ENCODE data around the gene DKKL1.
A peak's percentile ranks its signal among the peaks of the same experiment; 100 is the strongest.
"Not testable (repeated sequence)": the region's sequence is repeated elsewhere in the genome, so short reads cannot be mapped to it uniquely, and the experiment has no call there.

DKKL1 gene

GRCh38 chr19:49332691-49333417 lies 30.8 kb upstream of the DKKL1 start:
- not testable (repeated sequence) for H3K36me3 ChIP-seq (ENCODE audit: control insufficient read depth, insufficient read depth, low read length); H3K4me3 ChIP-seq (ENCODE audit: low read depth, low read length); H3K4me1 ChIP-seq (ENCODE audit: control insufficient read depth, insufficient read depth, low read length); H3K9ac ChIP-seq (ENCODE audit: low read depth, low read length); H3K9me3 ChIP-seq (ENCODE audit: control insufficient read depth, insufficient read depth, low read length)
- H3K27me3 ChIP-seq (ENCODE audit: control insufficient read depth, insufficient read depth, low read length): peaks cover 13% of the 10 kb centered on the region

GRCh38 chr19:49333418-49333805 lies 30.3 kb upstream of the DKKL1 start:
- Histone ChIP-seq H3K9me3 (ENCODE audit: control insufficient read depth, insufficient read depth, low read length) (no peaks in the 10 kb centered on the region), H3K36me3 (ENCODE audit: control insufficient read depth, insufficient read depth, low read length) (no peaks in the 10 kb centered on the region), H3K9ac (ENCODE audit: low read depth, low read length) (no peak overlapping the region), H3K4me1 (ENCODE audit: control insufficient read depth, insufficient read depth, low read length) (peaks cover 2% of the 10 kb centered on the region), H3K27me3 (ENCODE audit: control insufficient read depth, insufficient read depth, low read length) (peaks cover 15% of the 10 kb centered on the region), H3K4me3 (ENCODE audit: low read depth, low read length) (no peak overlapping the region)

- Histone ChIP-seq H3K4me3 (ENCODE audit: low read depth, low read length) (no peak overlapping the region), H3K9ac (ENCODE audit: low read depth, low read length) (no peak overlapping the region)
These were observed 29.8 kb upstream of the DKKL1 start for GRCh38 chr19:49333811-49334288.

DNA sequence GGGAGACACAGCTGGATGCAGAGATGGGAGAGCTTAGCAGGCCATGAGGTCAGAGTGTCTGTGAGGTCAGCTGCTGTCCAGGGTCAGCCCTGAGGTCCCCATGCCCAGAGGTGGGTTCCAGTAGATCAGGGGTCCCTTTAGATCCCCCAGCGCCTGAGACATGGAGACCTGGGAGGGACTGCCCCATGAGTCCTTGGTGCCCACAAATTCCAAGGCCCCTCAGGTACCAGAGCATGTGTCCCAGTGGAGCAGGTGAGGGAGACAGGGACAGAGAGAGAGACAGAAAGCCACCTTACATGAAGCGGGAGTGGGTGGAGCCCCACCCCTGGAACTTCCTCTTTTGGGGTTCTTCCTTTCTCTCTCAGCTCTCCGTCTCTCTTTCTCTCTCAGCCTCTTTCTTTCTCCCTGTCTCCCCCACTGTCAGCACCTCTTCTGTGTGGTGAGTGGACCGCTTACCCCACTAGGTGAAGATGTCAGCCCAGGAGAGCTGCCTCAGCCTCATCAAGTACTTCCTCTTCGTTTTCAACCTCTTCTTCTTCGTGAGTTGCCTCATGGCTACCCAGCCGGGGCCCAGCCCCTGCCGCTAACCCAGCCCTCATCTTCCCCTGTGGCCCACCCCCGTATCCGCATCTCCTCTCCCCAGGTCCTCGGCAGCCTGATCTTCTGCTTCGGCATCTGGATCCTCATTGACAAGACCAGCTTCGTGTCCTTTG lies 28.4 kb upstream of the DKKL1 start, which contains the start of gene CD37:
Gene CD37, plus strand, starts transcription at position 336 of the 713 bp plus-strand sequence. Its CDS starts 135 bp downstream, at position 471.
- Histone ChIP-seq H3K27me3 (ENCODE audit: control insufficient read depth, insufficient read depth, low read length) (peaks cover 17% of the 10 kb centered on the region), H3K4me3 (ENCODE audit: low read depth, low read length) (no peak within 1 kb of the TSS), H3K9me3 (ENCODE audit: control insufficient read depth, insufficient read depth, low read length) (no peaks in the 10 kb centered on the region), H3K9ac (ENCODE audit: low read depth, low read length) (no peak within 1 kb of the TSS), H3K36me3 (ENCODE audit: control insufficient read depth, insufficient read depth, low read length) (no peaks in the 10 kb centered on the region), H3K4me1 (ENCODE audit: control insufficient read depth, insufficient read depth, low read length) (peaks cover 2% of the 10 kb centered on the region)

More at GRCh38 chr19:49333811-49334288, 29.8 kb upstream of the DKKL1 start:
- Histone ChIP-seq H3K36me3 (ENCODE audit: control insufficient read depth, insufficient read depth, low read length) (no peaks in the 10 kb centered on the region), H3K9me3 (ENCODE audit: control insufficient read depth, insufficient read depth, low read length) (no peaks in the 10 kb centered on the region), H3K4me1 (ENCODE audit: control insufficient read depth, insufficient read depth, low read length) (peaks cover 2% of the 10 kb centered on the region), H3K27me3 (ENCODE audit: control insufficient read depth, insufficient read depth, low read length) (peaks cover 17% of the 10 kb centered on the region)

DNA sequence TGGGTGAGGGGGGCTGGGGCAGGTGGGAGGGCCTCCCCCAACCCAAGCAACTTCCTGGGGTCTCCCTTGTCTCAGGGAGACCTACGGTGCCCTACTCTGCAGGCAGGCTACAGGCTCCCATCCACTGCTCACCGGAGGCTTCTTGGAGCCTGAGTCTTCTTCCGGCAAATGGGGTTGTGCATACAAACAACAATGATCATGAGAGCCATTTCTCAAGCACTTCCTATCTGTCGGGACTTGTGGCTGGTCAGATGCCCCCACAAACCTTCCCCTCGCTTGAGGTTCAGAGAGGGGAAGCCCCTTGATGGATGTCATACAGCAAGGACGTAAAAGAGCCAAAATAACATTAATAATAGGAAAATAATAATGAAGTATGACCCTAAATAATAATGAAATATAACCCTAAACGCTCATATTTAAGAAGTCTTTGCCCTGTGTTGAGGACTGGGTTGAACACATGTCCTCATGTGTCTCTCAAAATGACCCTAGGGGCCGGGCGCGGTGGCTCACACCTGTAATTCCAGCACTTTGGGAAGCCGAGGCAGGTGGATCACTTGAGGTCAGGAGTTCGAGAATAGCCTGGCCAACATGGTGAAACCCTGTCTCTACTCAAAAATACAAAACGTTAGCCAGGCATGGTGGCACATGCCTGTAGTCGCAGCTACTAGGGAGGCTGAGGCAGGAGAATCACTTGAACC lies 27.7 kb upstream of the DKKL1 start:
- H3K36me3 ChIP-seq (ENCODE audit: control insufficient read depth, insufficient read depth, low read length): no peaks in the 10 kb centered on the region
- no peak overlapping the region for H3K9ac ChIP-seq (ENCODE audit: low read depth, low read length)
- no peak overlapping the region for H3K4me3 ChIP-seq (ENCODE audit: low read depth, low read length)
- H3K27me3 ChIP-seq (ENCODE audit: control insufficient read depth, insufficient read depth, low read length): peaks cover 17% of the 10 kb centered on the region
- H3K4me1 ChIP-seq (ENCODE audit: control insufficient read depth, insufficient read depth, low read length): peaks cover 5% of the 10 kb centered on the region
- no peaks in the 10 kb centered on the region for H3K9me3 ChIP-seq (ENCODE audit: control insufficient read depth, insufficient read depth, low read length)

DNA sequence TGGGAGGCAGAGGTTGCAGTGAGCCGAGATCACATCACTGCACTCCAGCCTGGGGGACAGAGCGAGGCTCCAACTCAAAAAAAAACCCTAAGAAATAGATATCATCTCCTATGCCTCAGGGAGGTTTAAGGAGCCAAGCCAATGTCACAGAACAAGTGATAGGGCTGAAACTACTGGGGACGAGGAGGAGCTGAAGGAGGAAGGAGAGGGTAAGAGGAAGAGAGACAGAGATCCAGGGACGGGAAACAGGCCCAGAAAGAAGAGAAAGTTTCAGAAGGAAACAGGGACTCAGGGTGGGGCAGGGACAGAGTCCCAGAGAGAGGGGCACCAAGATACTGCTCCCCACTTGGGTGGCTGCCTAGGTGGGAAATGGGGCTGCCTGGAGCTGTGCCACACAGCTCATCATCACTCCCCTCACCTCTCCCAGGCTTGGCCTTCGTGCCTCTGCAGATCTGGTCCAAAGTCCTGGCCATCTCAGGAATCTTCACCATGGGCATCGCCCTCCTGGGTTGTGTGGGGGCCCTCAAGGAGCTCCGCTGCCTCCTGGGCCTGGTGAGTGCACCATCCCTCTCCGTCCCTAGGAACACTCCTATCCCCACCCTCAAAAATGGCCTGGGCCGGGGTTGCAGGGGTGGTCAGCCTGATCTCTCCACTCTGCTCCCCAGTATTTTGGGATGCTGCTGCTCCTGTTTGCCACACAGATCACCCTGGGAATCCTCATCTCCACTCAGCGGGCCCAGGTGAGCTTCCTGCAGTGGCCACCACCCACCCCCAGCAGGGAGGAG lies 27.0 kb upstream of the DKKL1 start:
- no peak overlapping the region for H3K9ac ChIP-seq (ENCODE audit: low read depth, low read length)
- H3K9me3 ChIP-seq (ENCODE audit: control insufficient read depth, insufficient read depth, low read length): no peaks in the 10 kb centered on the region
- peaks cover 17% of the 10 kb centered on the region for H3K27me3 ChIP-seq (ENCODE audit: control insufficient read depth, insufficient read depth, low read length)
- H3K4me1 ChIP-seq (ENCODE audit: control insufficient read depth, insufficient read depth, low read length): peaks cover 5% of the 10 kb centered on the region
- no peak overlapping the region for H3K4me3 ChIP-seq (ENCODE audit: low read depth, low read length)
- peaks cover 4% of the 10 kb centered on the region for H3K36me3 ChIP-seq (ENCODE audit: control insufficient read depth, insufficient read depth, low read length)

- no peaks in the 10 kb centered on the region for H3K9me3 ChIP-seq (ENCODE audit: control insufficient read depth, insufficient read depth, low read length)
- H3K4me1 ChIP-seq (ENCODE audit: control insufficient read depth, insufficient read depth, low read length): peaks cover 5% of the 10 kb centered on the region
- peaks cover 8% of the 10 kb centered on the region for H3K36me3 ChIP-seq (ENCODE audit: control insufficient read depth, insufficient read depth, low read length)
- peak overlapping the region; percentile 71 for H3K4me3 ChIP-seq (ENCODE audit: low read depth, low read length)
- no peak overlapping the region for H3K9ac ChIP-seq (ENCODE audit: low read depth, low read length)
- H3K27me3 ChIP-seq (ENCODE audit: control insufficient read depth, insufficient read depth, low read length): peaks cover 17% of the 10 kb centered on the region
These were observed 26.2 kb upstream of the DKKL1 start for GRCh38 chr19:49337267-49338022.

DNA sequence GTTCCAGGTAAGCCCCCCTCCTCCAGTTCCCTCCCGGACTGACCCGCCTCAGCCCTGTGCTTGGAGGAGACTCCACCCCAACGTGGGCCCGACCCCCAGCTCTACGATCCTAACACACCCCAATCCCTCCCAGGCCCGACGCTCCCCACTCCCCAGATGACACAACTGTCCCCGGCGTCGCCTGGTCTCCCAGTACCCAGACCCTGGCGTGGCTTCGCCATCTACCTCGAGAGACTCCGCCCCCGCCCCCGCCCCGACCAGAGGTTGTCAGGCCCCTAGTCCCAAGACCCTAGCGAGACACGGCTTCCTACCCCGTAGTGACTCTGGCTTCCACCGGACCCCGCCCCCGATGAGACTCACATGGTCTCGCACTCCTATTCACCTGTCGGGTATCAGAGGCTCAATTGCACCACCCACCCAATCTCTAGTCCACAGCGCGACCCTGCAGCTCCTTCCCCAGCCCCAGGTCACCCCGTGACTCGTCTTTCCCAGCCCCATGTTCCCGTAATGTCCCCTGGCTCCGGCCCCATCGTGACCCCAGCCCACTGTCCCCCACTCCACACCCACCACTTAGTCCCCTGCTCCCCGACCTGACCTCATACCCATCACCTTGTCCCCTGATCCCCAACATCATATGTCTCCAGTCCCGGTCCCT lies 25.5 kb upstream of the DKKL1 start:
- H3K9me3 ChIP-seq (ENCODE audit: control insufficient read depth, insufficient read depth, low read length): no peaks in the 10 kb centered on the region
- peak overlapping the region; percentile 71 for H3K4me3 ChIP-seq (ENCODE audit: low read depth, low read length)
- peaks cover 14% of the 10 kb centered on the region for H3K36me3 ChIP-seq (ENCODE audit: control insufficient read depth, insufficient read depth, low read length)
- H3K9ac ChIP-seq (ENCODE audit: low read depth, low read length): no peak overlapping the region
- H3K27me3 ChIP-seq (ENCODE audit: control insufficient read depth, insufficient read depth, low read length): peaks cover 17% of the 10 kb centered on the region
- peaks cover 5% of the 10 kb centered on the region for H3K4me1 ChIP-seq (ENCODE audit: control insufficient read depth, insufficient read depth, low read length)

DNA sequence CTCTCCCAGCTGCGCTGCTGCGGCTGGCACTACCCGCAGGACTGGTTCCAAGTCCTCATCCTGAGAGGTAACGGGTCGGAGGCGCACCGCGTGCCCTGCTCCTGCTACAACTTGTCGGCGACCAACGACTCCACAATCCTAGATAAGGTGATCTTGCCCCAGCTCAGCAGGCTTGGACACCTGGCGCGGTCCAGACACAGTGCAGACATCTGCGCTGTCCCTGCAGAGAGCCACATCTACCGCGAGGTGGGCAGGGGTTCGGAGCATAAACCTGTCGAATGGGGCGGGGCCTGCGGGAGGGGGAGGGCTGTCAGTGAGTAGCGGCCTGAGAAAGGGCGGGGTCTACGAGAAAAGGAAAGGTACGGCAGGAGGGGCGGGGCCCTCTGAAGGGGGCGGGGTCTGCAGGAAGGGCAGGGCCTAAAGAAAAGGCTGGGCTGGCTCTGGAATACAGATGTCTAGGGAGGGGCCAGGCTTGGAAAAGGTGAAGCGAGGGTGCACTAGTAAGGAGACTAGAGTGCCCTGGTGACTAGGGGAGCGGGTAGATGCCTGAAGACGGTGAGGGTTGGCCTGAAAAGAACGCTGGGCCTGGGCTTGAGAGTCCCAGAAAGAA lies 24.9 kb upstream of the DKKL1 start:
- Histone ChIP-seq H3K36me3 (ENCODE audit: control insufficient read depth, insufficient read depth, low read length) (peaks cover 19% of the 10 kb centered on the region), H3K4me1 (ENCODE audit: control insufficient read depth, insufficient read depth, low read length) (peaks cover 5% of the 10 kb centered on the region), H3K4me3 (ENCODE audit: low read depth, low read length) (peak overlapping the region; percentile 71), H3K27me3 (ENCODE audit: control insufficient read depth, insufficient read depth, low read length) (peaks cover 17% of the 10 kb centered on the region), H3K9ac (ENCODE audit: low read depth, low read length) (no peak overlapping the region), H3K9me3 (ENCODE audit: control insufficient read depth, insufficient read depth, low read length) (no peaks in the 10 kb centered on the region)

All from iPS-15b (cell line).